H1 (cell line): ENCODE measurements around the gene RUVBL1. TPM values are rescaled to one million over a fixed set of nuclear protein-coding genes. Genes with fewer than 3 reads are reported as not detected.

ENCODE experiments used
- FOSL1 ChIP-seq: IDR thresholded peaks from 2 replicates; pipeline ENCODE4 v1.6.1; 2011; ENCODE audit warnings: mild to moderate bottlenecking, low read depth, low read length, moderate library complexity; ENCODE audit not compliant: insufficient read depth
- MAFK ChIP-seq: IDR thresholded peaks from 2 replicates; pipeline ENCODE4 v1.6.1; 2012; ENCODE audit warnings: low read depth, mild to moderate bottlenecking, improper control_type of control experiment, low read length
- polyA plus RNA-seq, 7 experiments: library from polyadenylated mRNA; depleted of rRNA in 3 of 7; stranded (reverse) in 5 of 7; unstranded in 2 of 7; fragments of >200 nt in 5 of 7; fragments of 200-250 nt in 2 of 7; gene quantifications; 1 replicate in 5 of 7; 2 replicates in 1 of 7; 4 replicates in 1 of 7; pipeline versions ENCODE4 v1.2.1 to v1.2.3, GENCODE V29; 2011 to 2013; ENCODE audit warnings: missing spikeins in 2 of 7, mixed read lengths in 2 of 7
- total RNA-seq: library from RNA; stranded (reverse); fragmentation: NEBNext Ultra II Directional; extraction: Animal tissue kit (Norgen Biotek cat#: 25700); gene quantifications from 2 replicates; pipeline ENCODE4 v1.2.1, GENCODE V29; 2021

Gene RUVBL1
- total and polyA plus RNA-seq, 2 of the 8 experiments (the other 6 are each of a cell fraction or from before 2014, with no cell fraction given) = 112 to 135 TPM

- TF ChIP-seq MAFK = no peak
- TF ChIP-seq FOSL1 = no peak
Measured at GRCh38 chr3:128095222-128095703, 28.3 kb downstream of the RUVBL1 start (continued).
